Esophagus squamous epithelium (tissue), 4 donors: Measurements from ENCODE around the gene PTPRC.

Experiments
- CTCF ChIP-seq, 6 experiments: fragments of 450-650 bp in 4 of 6; fragments of 200-600 bp in 2 of 6; sonication (generic) in 2 of 6; IDR thresholded peaks; one replicate each; pipeline ENCODE4 v1.5.1; 2016 to 2019; ENCODE audit warnings: antibody characterized with exemption in 6 of 6, mild to moderate bottlenecking in 4 of 6, moderate library complexity in 4 of 6
- POLR2A ChIP-seq, 4 donors: fragments of 450-650 bp; IDR thresholded peaks; one replicate each; pipeline ENCODE4 v1.6.1; 2017; ENCODE audit warnings: antibody characterized with exemption in 4 of 4, mild to moderate bottlenecking in 4 of 4, moderate library complexity in 3 of 4

GRCh38 chr1:198637157-198637556 is 1.7 kb upstream of the PTPRC start:
- TF ChIP-seq POLR2A (IDR thresholded peaks at IDR 0.05) (no peak), CTCF (IDR thresholded peaks at IDR 0.05) (no peak)
